Thyroid gland (tissue), 4 donors: ENCODE measurements around the gene PEBP1.

Source experiments
- CTCF ChIP-seq, 6 experiments: fragments of 200-600 bp in 3 of 6; fragments of 450-650 bp in 3 of 6; sonication (generic) in 3 of 6; IDR thresholded peaks; one replicate each; pipeline ENCODE4 v1.5.1; 2016 to 2019; ENCODE audit warnings: antibody characterized with exemption in 6 of 6, mild to moderate bottlenecking in 2 of 6, inconsistent platforms in 1 of 6, moderate library complexity in 1 of 6
- POLR2A ChIP-seq, 2 donors: fragments of 450-650 bp; IDR thresholded peaks; one replicate each; pipeline ENCODE4 v1.6.1; 2017; ENCODE audit warnings: antibody characterized with exemption in 2 of 2, mild to moderate bottlenecking in 2 of 2, moderate library complexity in 1 of 2

DNA sequence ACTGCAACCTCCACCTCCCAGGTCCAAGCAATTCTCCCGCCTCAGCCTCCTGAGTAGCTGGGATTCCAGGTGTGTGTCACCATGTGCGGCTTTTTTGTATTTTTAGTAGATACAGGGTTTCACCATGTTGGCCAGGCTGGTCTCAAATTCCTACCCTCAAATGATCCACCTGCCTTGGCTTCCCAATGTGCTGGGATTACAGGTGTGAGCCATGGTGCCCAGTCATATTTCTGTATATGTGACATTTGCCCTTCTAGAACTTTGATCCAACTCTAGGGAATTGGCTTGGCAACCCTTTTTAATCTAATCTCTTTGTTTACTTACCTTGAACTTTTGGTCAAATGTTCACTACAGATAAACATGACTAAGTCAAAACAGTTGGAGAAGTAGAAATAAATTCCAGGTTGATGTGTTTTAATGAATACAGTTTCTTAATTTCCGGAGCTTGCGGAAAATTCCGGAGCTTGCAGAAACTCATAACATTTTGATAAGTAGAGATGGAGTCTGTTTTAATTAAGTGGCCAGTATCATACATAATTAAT is 11.5 kb upstream of the PEBP1 start:
- TF ChIP-seq CTCF (IDR thresholded peaks at IDR 0.05) = no peak
- TF ChIP-seq POLR2A (IDR thresholded peaks at IDR 0.05) = no peak
